OCI-LY1 (cell line): ENCODE results near the gene FHOD3.

Source experiments
- H2AFZ ChIP-seq: fragments of 200-600 bp; sonication (generic), shearing (Covaris generic); 2 replicates; pipeline ENCODE4 v1.6.0; 2014; ENCODE audit warnings: antibody characterized with exemption, mild to moderate bottlenecking, low read length
- H3F3A ChIP-seq: fragments of 200-600 bp; sonication (generic), shearing (Covaris generic); 2 replicates; pipeline ENCODE4 v1.6.0; 2014; ENCODE audit warnings: mild to moderate bottlenecking, antibody characterized with exemption, low read length, moderate library complexity; ENCODE audit not compliant: insufficient read depth
- H3K27ac ChIP-seq: fragments of 200-600 bp; sonication (generic); 2 replicates; pipeline ENCODE4 v1.5.1; 2014; ENCODE audit warnings: low read length, mixed run types, mild to moderate bottlenecking, low read depth; ENCODE audit not compliant: poor library complexity, severe bottlenecking
- H3K27me3 ChIP-seq: fragments of 200-600 bp; sonication (generic); 2 replicates; pipeline ENCODE4 v1.6.0; 2014; ENCODE audit warnings: antibody characterized with exemption, mild to moderate bottlenecking, low read length, moderate library complexity; ENCODE audit not compliant: insufficient read depth
- H3K36me3 ChIP-seq: fragments of 200-600 bp; sonication (generic); 2 replicates; pipeline ENCODE4 v1.6.1; 2014; ENCODE audit warnings: mild to moderate bottlenecking, antibody characterized with exemption, low read length, moderate library complexity, mixed read lengths; ENCODE audit not compliant: insufficient read depth
- H3K4me1 ChIP-seq: fragments of 200-600 bp; sonication (generic); 2 replicates; pipeline ENCODE4 v1.5.1; 2014; ENCODE audit warnings: mild to moderate bottlenecking, low read length, moderate library complexity; ENCODE audit not compliant: insufficient read depth, severe bottlenecking
- H3K4me2 ChIP-seq: fragments of 200-600 bp; sonication (generic), shearing (Covaris generic); 2 replicates; pipeline ENCODE4 v1.6.1; 2014; ENCODE audit warnings: low read length
- H3K4me3 ChIP-seq: fragments of 200-600 bp; sonication (generic); 2 replicates; pipeline ENCODE4 v1.5.1; 2014; ENCODE audit warnings: low read length, low read depth, mild to moderate bottlenecking, mixed read lengths; ENCODE audit not compliant: poor library complexity, severe bottlenecking
- H3K79me2 ChIP-seq: fragments of 200-600 bp; shearing (Covaris generic); 2 replicates; pipeline ENCODE4 v1.6.1; 2016; ENCODE audit warnings: mixed run types, low read length, mixed read lengths; ENCODE audit not compliant: insufficient read depth
- H3K9ac ChIP-seq: fragments of 200-600 bp; sonication (generic), shearing (Covaris generic); 2 replicates; pipeline ENCODE4 v1.6.1; 2014; ENCODE audit warnings: mild to moderate bottlenecking, low read length, mixed read lengths
- H3K9me2 ChIP-seq: fragments of 200-600 bp; sonication (generic), shearing (Covaris generic); 2 replicates; pipeline ENCODE4 v1.6.1; 2014; ENCODE audit warnings: low read depth, mild to moderate bottlenecking, low read length, mixed read lengths
- H3K9me3 ChIP-seq: fragments of 200-600 bp; shearing (Covaris generic); 2 replicates; pipeline ENCODE4 v1.6.1; 2014; ENCODE audit warnings: low read length, mixed read lengths
- H4K20me1 ChIP-seq: fragments of 200-600 bp; sonication (generic), shearing (Covaris generic); 2 replicates; pipeline ENCODE4 v1.6.0; 2016; ENCODE audit warnings: mild to moderate bottlenecking, low read length; ENCODE audit not compliant: insufficient read depth
- CTCF ChIP-seq: fragments of 200-600 bp; sonication (generic), shearing (Covaris generic); IDR thresholded peaks from 2 replicates; pipeline ENCODE4 v1.5.1; 2017; ENCODE audit warnings: mild to moderate bottlenecking, antibody characterized with exemption, low read length, moderate library complexity, mixed read lengths
- EZH2 ChIP-seq: fragments of 200-600 bp; sonication (generic), shearing (Covaris generic); IDR thresholded peaks from 2 replicates; pipeline ENCODE4 v1.8.0; 2017; ENCODE audit warnings: borderline replicate concordance, mixed run types, mild to moderate bottlenecking, antibody characterized with exemption, low read length, moderate library complexity, mixed read lengths

The FHOD3 gene

GRCh38 chr18:36602071-36602470 is 304.6 kb downstream of the FHOD3 start:
- no peak overlapping the region for H3K4me2 ChIP-seq
- no peak overlapping the region for H3K27ac ChIP-seq
- no peaks in the 10 kb centered on the region for H3K27me3 ChIP-seq
- H3K9me3 ChIP-seq: peaks cover 7% of the 10 kb centered on the region; the same call in 1 of the 2 replicates
- no peaks in the 10 kb centered on the region for H3K4me1 ChIP-seq
- H4K20me1 ChIP-seq: no peaks in the 10 kb centered on the region
- no peak overlapping the region for H2AFZ ChIP-seq
- H3K9me2 ChIP-seq: no peaks in the 10 kb centered on the region
- no peaks in the 10 kb centered on the region for H3F3A ChIP-seq
- H3K36me3 ChIP-seq: no peaks in the 10 kb centered on the region
- H3K9ac ChIP-seq: no peak overlapping the region
- H3K4me3 ChIP-seq: no peak overlapping the region
- no peaks in the 10 kb centered on the region for H3K79me2 ChIP-seq
- no peak for TF ChIP-seq EZH2
- TF ChIP-seq CTCF: no peak

DNA sequence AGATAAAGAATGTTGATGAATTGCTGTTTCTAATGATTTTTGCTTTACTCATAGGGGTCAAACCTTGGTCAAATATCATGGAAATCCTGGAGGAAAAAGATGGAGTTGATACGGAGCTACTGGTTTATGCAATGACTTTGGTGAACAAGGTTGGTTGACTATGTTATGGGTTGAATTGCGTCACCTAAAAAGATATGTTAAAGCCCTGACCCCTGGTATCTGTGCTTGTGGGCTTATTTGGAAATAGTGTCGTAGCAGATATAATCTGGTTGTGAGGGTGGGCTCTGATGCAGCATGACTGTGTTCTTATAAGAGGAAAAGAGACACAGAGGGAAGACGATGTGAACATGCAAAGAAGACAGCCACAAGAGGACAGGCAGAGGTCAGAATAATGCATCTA is 305.1 kb downstream of the FHOD3 start:
- H3K27ac ChIP-seq: no peak overlapping the region
- no peak for TF ChIP-seq CTCF
- no peak for TF ChIP-seq EZH2
- no peak overlapping the region for H3K4me2 ChIP-seq
- H3K9me2 ChIP-seq: no peaks in the 10 kb centered on the region
- no peak overlapping the region for H3K4me3 ChIP-seq
- no peak overlapping the region for H2AFZ ChIP-seq
- H3K9me3 ChIP-seq: peaks cover 7% of the 10 kb centered on the region; the same call in 1 of the 2 replicates
- H3K36me3 ChIP-seq: no peaks in the 10 kb centered on the region
- H3K79me2 ChIP-seq: no peaks in the 10 kb centered on the region
- no peaks in the 10 kb centered on the region for H3K27me3 ChIP-seq
- no peak overlapping the region for H3K9ac ChIP-seq
- H3F3A ChIP-seq: no peaks in the 10 kb centered on the region
- no peaks in the 10 kb centered on the region for H3K4me1 ChIP-seq
- no peaks in the 10 kb centered on the region for H4K20me1 ChIP-seq

DNA sequence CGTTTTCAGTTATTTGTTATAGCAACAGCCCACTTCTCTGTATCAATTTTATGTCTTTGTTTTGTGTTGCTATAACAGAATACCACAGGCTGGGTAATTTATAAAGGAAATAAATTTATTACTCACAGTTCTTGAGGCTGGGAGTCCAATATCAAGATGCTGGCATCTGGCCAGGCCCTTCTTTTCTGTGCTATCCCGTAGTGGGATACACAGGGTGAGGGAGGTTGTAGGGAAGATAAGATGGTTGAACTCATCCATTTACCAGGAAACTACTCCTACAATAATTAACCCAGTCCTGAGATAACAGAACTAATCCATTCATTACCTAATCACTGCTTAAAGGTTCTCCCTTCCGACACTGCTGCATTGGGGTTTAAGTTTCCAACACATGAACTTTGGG is 310.6 kb downstream of the FHOD3 start:
- Histone ChIP-seq H3F3A (no peaks in the 10 kb centered on the region), H3K9ac (no peak overlapping the region), H3K9me3 (no peaks in the 10 kb centered on the region), H3K4me2 (no peak overlapping the region), H3K9me2 (no peaks in the 10 kb centered on the region), H3K27me3 (no peaks in the 10 kb centered on the region), H2AFZ (no peak overlapping the region), H3K36me3 (no peaks in the 10 kb centered on the region), H3K4me3 (no peak overlapping the region), H3K27ac (no peak overlapping the region), H4K20me1 (no peaks in the 10 kb centered on the region), H3K79me2 (no peaks in the 10 kb centered on the region), H3K4me1 (no peaks in the 10 kb centered on the region)
- TF ChIP-seq CTCF (no peak), EZH2 (no peak)
